HG03439 (cell line): ENCODE results near the gene AFAP1L2.

Experiments used
- ATAC-seq: cut with Tn5 transposase; IDR thresholded peaks from one replicate; pipeline ENCODE4 v1.9.1; 2021; ENCODE audit warnings: mild to moderate bottlenecking, moderate library complexity; ENCODE audit not compliant: unreplicated experiment

AFAP1L2 gene

GRCh38 chr10:114404171-114405010, at the start of gene AFAP1L2:
Gene AFAP1L2, minus strand, starts transcription at chr10:114404502. Its CDS starts 47 bp downstream, at chr10:114404455.
- ATAC-seq, result no peak

- ATAC-seq, result no peak
These were observed 49.3 kb upstream of the AFAP1L2 start for GRCh38 chr10:114453576-114453975.

GRCh38 chr10:114448897-114449296, 44.6 kb upstream of the AFAP1L2 start:
- ATAC-seq, result no peak

- no peak for ATAC-seq
These were observed 41.0 kb upstream of the AFAP1L2 start for GRCh38 chr10:114445332-114445731.

GRCh38 chr10:114444819-114445218, 40.5 kb upstream of the AFAP1L2 start:
- ATAC-seq, result no peak

- ATAC-seq, result no peak
These were observed 37.9 kb upstream of the AFAP1L2 start for GRCh38 chr10:114442091-114442630.

GRCh38 chr10:114441107-114441506, 36.8 kb upstream of the AFAP1L2 start:
- ATAC-seq, result no peak

- no peak for ATAC-seq
These were observed 33.4 kb upstream of the AFAP1L2 start for GRCh38 chr10:114437473-114438292.

- ATAC-seq, result no peak
These were observed 32.6 kb upstream of the AFAP1L2 start for GRCh38 chr10:114436941-114437340.

GRCh38 chr10:114432566-114433093, 28.3 kb upstream of the AFAP1L2 start:
- ATAC-seq, result no peak

- no peak for ATAC-seq
These were observed 27.3 kb upstream of the AFAP1L2 start for GRCh38 chr10:114431414-114432135.

GRCh38 chr10:114430688-114431413, 26.5 kb upstream of the AFAP1L2 start:
- no peak for ATAC-seq

GRCh38 chr10:114429581-114430335, 25.5 kb upstream of the AFAP1L2 start:
- ATAC-seq, result no peak

GRCh38 chr10:114427124-114427852, 23.0 kb upstream of the AFAP1L2 start:
- no peak for ATAC-seq

- ATAC-seq, result no peak
These were observed 22.2 kb upstream of the AFAP1L2 start for GRCh38 chr10:114426476-114426875.

GRCh38 chr10:114420811-114421485, 16.6 kb upstream of the AFAP1L2 start:
- ATAC-seq, result peak; percentile 66

GRCh38 chr10:114418109-114418508, 13.8 kb upstream of the AFAP1L2 start:
- ATAC-seq, result no peak
